Fibroblast of lung (primary cell): ENCODE measurements around the gene C10orf67. TPM values are rescaled to one million over a fixed set of nuclear protein-coding genes. Genes with fewer than 3 reads are reported as not detected.

ENCODE experiments used
- DNase-seq, 2 donors: peaks; one replicate each; pipeline versions ENCODE4 v3.0.0 to v3.0.0-alpha.2; 2010; ENCODE audit warnings: low read depth in 2 of 2
- H2AFZ ChIP-seq: 2 replicates; pipeline ENCODE4 v1.5.1; 2012; ENCODE audit warnings: low read length, control low read depth, inconsistent platforms
- H3K27ac ChIP-seq: 2 replicates; pipeline ENCODE4 v1.5.1; 2011; ENCODE audit warnings: low read length, control low read depth; ENCODE audit not compliant: insufficient read depth
- H3K27me3 ChIP-seq: 2 replicates; pipeline ENCODE4 v1.5.1; 2011; ENCODE audit warnings: mild to moderate bottlenecking, low read length; ENCODE audit not compliant: control insufficient read depth, insufficient read depth
- H3K36me3 ChIP-seq: 2 replicates; pipeline ENCODE4 v1.5.1; 2011; ENCODE audit warnings: low read length; ENCODE audit not compliant: control insufficient read depth, insufficient read depth
- H3K4me1 ChIP-seq: 2 replicates; pipeline ENCODE4 v1.5.1; 2011; ENCODE audit warnings: low read length; ENCODE audit not compliant: control insufficient read depth, insufficient read depth; ENCODE audit errors: extremely low read depth
- H3K4me2 ChIP-seq: 2 replicates; pipeline ENCODE4 v1.5.1; 2011; ENCODE audit warnings: low read length, control low read depth; ENCODE audit not compliant: insufficient read depth; ENCODE audit errors: extremely low read depth
- H3K4me3 ChIP-seq, 4 experiments: fragments of 200-600 bp in 1 of 4; sonication (generic) in 1 of 4; replicated peaks in 1 of 4; 2 replicates each; pipeline ENCODE4 v1.5.1; 2011 to 2016; ENCODE audit warnings: low read length in 4 of 4, low read depth in 3 of 4, mild to moderate bottlenecking in 3 of 4, control low read depth in 2 of 4, inconsistent platforms in 1 of 4, mixed read lengths in 1 of 4; ENCODE audit not compliant: insufficient read depth in 1 of 4; ENCODE audit errors: control extremely low read depth in 1 of 4
- H3K79me2 ChIP-seq: 2 replicates; pipeline ENCODE4 v1.5.1; 2012; ENCODE audit warnings: mild to moderate bottlenecking, low read length, inconsistent platforms; ENCODE audit not compliant: control insufficient read depth, insufficient read depth
- H3K9ac ChIP-seq: 2 replicates; pipeline ENCODE4 v1.5.1; 2011; ENCODE audit warnings: mild to moderate bottlenecking, low read length, control low read depth; ENCODE audit not compliant: insufficient read depth
- H3K9me3 ChIP-seq: 2 replicates; pipeline ENCODE4 v1.5.1; 2012; ENCODE audit warnings: low read depth, low read length; ENCODE audit not compliant: control insufficient read depth, insufficient read depth
- H4K20me1 ChIP-seq: 2 replicates; pipeline ENCODE4 v1.5.1; 2011; ENCODE audit warnings: low read length; ENCODE audit not compliant: control insufficient read depth, insufficient read depth; ENCODE audit errors: extremely low read depth
- EZH2 ChIP-seq: IDR thresholded peaks from 2 replicates; pipeline ENCODE4 v1.5.1; 2012; ENCODE audit warnings: low read length, control low read depth, mild to moderate bottlenecking; ENCODE audit errors: missing control alignments
- polyA plus RNA-seq, 2 donors: library from polyadenylated mRNA; depleted of rRNA in 1 of 2; stranded (reverse) in 1 of 2; unstranded in 1 of 2; fragments of >200 nt; gene quantifications; 2 replicates each; pipeline ENCODE4 v1.2.1, GENCODE V29; 2011 to 2012; ENCODE audit warnings: missing spikeins in 1 of 2
- total RNA-seq: library from RNA; depleted of rRNA; stranded (reverse); fragments of >200 nt; gene quantifications from 2 replicates; pipeline ENCODE4 v1.2.1, GENCODE V29; 2014
- TF ChIP-seq, protein P1 (sequence below), 2 donors: IDR thresholded peaks in 1 of 2; conservative IDR thresholded peaks in 1 of 2; 1 replicate in 1 of 2; 2 replicates in 1 of 2; pipeline ENCODE4 v1.5.1; 2011 to 2012; ENCODE audit warnings: low read length in 2 of 2, control low read depth in 1 of 2, inconsistent platforms in 1 of 2, low read depth in 1 of 2, mild to moderate bottlenecking in 1 of 2

The C10orf67 gene
- total and polyA plus RNA-seq, 2 donors (not counting 1 experiment from before 2014, with no cell fraction given) = under 0.01 to 0.16 TPM

DNA sequence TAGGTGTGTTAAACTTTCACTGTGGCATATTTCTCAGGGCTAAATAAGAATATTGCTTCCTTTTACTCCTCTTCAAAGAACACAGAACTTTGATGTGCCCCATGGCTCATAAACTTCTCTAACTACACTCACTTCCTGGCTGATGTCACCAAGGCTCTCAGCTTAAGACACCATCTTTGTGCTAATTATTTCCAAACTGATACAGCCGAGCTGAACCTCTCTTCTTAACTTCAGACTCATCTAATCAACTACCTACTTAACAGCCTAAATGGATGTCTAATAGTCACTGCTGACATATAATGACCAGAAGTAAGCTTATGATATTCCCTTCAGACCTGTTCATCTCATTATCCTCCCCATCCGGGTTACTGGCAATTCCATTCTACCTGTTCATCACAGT is 3.6 kb downstream of the C10orf67 start:
- Histone ChIP-seq H2AFZ (no peak overlapping the region), H3K27ac (no peak overlapping the region), H3K27me3 (no peaks in the 10 kb centered on the region), H3K4me2 (no peak overlapping the region), H3K36me3 (no peaks in the 10 kb centered on the region), H3K9me3 (no peaks in the 10 kb centered on the region), H3K9ac (no peak overlapping the region), H3K4me1 (peaks cover 3% of the 10 kb centered on the region), H4K20me1 (no peaks in the 10 kb centered on the region), H3K79me2 (no peaks in the 10 kb centered on the region), H3K4me3 (no peak overlapping the region)
- peak in 1 of 2 donors; percentile 8 for DNase-seq
- TF ChIP-seq EZH2 = no peak
- TF ChIP-seq, protein P1, sequence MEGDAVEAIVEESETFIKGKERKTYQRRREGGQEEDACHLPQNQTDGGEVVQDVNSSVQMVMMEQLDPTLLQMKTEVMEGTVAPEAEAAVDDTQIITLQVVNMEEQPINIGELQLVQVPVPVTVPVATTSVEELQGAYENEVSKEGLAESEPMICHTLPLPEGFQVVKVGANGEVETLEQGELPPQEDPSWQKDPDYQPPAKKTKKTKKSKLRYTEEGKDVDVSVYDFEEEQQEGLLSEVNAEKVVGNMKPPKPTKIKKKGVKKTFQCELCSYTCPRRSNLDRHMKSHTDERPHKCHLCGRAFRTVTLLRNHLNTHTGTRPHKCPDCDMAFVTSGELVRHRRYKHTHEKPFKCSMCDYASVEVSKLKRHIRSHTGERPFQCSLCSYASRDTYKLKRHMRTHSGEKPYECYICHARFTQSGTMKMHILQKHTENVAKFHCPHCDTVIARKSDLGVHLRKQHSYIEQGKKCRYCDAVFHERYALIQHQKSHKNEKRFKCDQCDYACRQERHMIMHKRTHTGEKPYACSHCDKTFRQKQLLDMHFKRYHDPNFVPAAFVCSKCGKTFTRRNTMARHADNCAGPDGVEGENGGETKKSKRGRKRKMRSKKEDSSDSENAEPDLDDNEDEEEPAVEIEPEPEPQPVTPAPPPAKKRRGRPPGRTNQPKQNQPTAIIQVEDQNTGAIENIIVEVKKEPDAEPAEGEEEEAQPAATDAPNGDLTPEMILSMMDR (conservative IDR thresholded peaks at IDR 0.05 in 1 of 2, IDR thresholded peaks at IDR 0.05 in 1 of 2; ENCODE audit: low read depth in 1 of 2, low read length in 2 of 2) = no peak

- no peaks in the 10 kb centered on the region for H3K9me3 ChIP-seq
- no peaks in the 10 kb centered on the region for H3K36me3 ChIP-seq
- no peak overlapping the region for H3K27ac ChIP-seq
- no peak for TF ChIP-seq EZH2
- TF ChIP-seq, protein P1 (conservative IDR thresholded peaks at IDR 0.05 in 1 of 2, IDR thresholded peaks at IDR 0.05 in 1 of 2; ENCODE audit: low read depth in 1 of 2, low read length in 2 of 2) = no peak
- no peak overlapping the region for H2AFZ ChIP-seq
- no peak overlapping the region for H3K9ac ChIP-seq
- H3K4me2 ChIP-seq = no peak overlapping the region
- H3K27me3 ChIP-seq = no peaks in the 10 kb centered on the region
- no peak overlapping the region for H3K4me3 ChIP-seq
- H4K20me1 ChIP-seq = no peaks in the 10 kb centered on the region
- DNase-seq = no peak
- peaks cover 3% of the 10 kb centered on the region for H3K4me1 ChIP-seq
- H3K79me2 ChIP-seq = no peaks in the 10 kb centered on the region
These were observed 4.2 kb downstream of the C10orf67 start for GRCh38 chr10:23340354-23340753.

DNA sequence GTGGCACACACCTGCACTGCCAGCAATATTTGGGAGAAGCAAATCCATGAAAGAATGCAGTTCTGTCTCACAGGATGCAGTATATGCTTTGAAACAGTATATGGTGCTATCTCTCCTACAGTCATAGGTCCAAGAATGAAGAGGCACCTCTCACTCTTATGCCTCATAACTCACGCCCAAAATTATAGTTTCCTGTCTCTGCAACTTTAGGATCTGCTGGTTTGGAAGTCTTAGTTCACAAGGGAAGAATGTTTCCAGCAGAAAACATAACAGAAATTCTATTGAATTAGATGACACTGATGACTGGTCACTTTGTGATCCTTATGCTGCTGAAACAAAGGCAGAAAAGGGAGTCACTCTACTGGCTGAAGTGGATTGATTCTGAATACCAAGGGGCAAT is 5.7 kb downstream of the C10orf67 start:
- H3K4me1 ChIP-seq = no peaks in the 10 kb centered on the region
- no peak for DNase-seq
- no peaks in the 10 kb centered on the region for H3K27me3 ChIP-seq
- H3K36me3 ChIP-seq = no peaks in the 10 kb centered on the region
- no peak overlapping the region for H3K4me3 ChIP-seq
- no peaks in the 10 kb centered on the region for H4K20me1 ChIP-seq
- TF ChIP-seq, protein P1 (conservative IDR thresholded peaks at IDR 0.05 in 1 of 2, IDR thresholded peaks at IDR 0.05 in 1 of 2; ENCODE audit: low read depth in 1 of 2, low read length in 2 of 2) = no peak
- no peak for TF ChIP-seq EZH2
- H3K9ac ChIP-seq = no peak overlapping the region
- no peaks in the 10 kb centered on the region for H3K79me2 ChIP-seq
- H3K9me3 ChIP-seq = no peaks in the 10 kb centered on the region
- H2AFZ ChIP-seq = no peak overlapping the region
- no peak overlapping the region for H3K27ac ChIP-seq
- H3K4me2 ChIP-seq = no peak overlapping the region
